ENCODE results near the gene RPL27.
"Not testable (repeated sequence)": the region's sequence is repeated elsewhere in the genome, so short reads cannot be mapped to it uniquely, and the experiment has no call there.

RPL27 gene

GRCh38 chr17:42989726-42990652 lies 8.2 kb upstream of the RPL27 start:
- no peak overlapping the region for H3K4me3 ChIP-seq
- no peaks in the 10 kb centered on the region for H3K9me3 ChIP-seq (ENCODE audit: low read depth, low read length)
- no peak for TF ChIP-seq POLR2AphosphoS5 (IDR thresholded peaks at IDR 0.05; ENCODE audit: borderline replicate concordance, low read depth, low read length)
- no peak for TF ChIP-seq EZH2 (IDR thresholded peaks at IDR 0.05)
- no peak for TF ChIP-seq FOXP2 (optimal IDR thresholded peaks at IDR 0.05; ENCODE audit: control extremely low read depth, extremely low read length, insufficient read depth)
- no peak overlapping the region for H3K9ac ChIP-seq (ENCODE audit: insufficient read length)
- DNase-seq (ENCODE audit: low read depth, low spot score): no peak
- H3K36me3 ChIP-seq (ENCODE audit: insufficient read depth, low read length): peaks cover 44% of the 10 kb centered on the region
- peak overlapping the region; percentile 77; the same call in 1 of the 2 replicates for H3K27ac ChIP-seq

- H3K36me3 ChIP-seq (ENCODE audit: insufficient read depth, low read length): peaks cover 44% of the 10 kb centered on the region
These were observed 6.7 kb upstream of the RPL27 start for GRCh38 chr17:42991471-42991870.

GRCh38 chr17:42992872-42993271 lies 5.3 kb upstream of the RPL27 start:
- Histone ChIP-seq H3K36me3 (ENCODE audit: insufficient read depth, low read length) (peaks cover 36% of the 10 kb centered on the region), H3K4me3 (no peak overlapping the region), H3K9ac (ENCODE audit: insufficient read length) (no peak overlapping the region), H3K9me3 (ENCODE audit: low read depth, low read length) (no peaks in the 10 kb centered on the region), H3K27ac (no peak overlapping the region)
- no peak for TF ChIP-seq POLR2AphosphoS5 (IDR thresholded peaks at IDR 0.05; ENCODE audit: borderline replicate concordance, low read depth, low read length)
- no peak for DNase-seq (ENCODE audit: low read depth, low spot score)

More at GRCh38 chr17:42991471-42991870, 6.7 kb upstream of the RPL27 start:
- Histone ChIP-seq H3K27ac (no peak overlapping the region), H3K9ac (ENCODE audit: insufficient read length) (no peak overlapping the region), H3K9me3 (ENCODE audit: low read depth, low read length) (no peaks in the 10 kb centered on the region), H3K4me3 (no peak overlapping the region)
- no peak for TF ChIP-seq EZH2 (IDR thresholded peaks at IDR 0.05)
- TF ChIP-seq POLR2AphosphoS5 (IDR thresholded peaks at IDR 0.05; ENCODE audit: borderline replicate concordance, low read depth, low read length): no peak
- TF ChIP-seq FOXP2 (optimal IDR thresholded peaks at IDR 0.05; ENCODE audit: control extremely low read depth, extremely low read length, insufficient read depth): no peak
- no peak for DNase-seq (ENCODE audit: low read depth, low spot score)

- H3K36me3 ChIP-seq (ENCODE audit: insufficient read depth, low read length): peaks cover 31% of the 10 kb centered on the region
- H3K9ac ChIP-seq (ENCODE audit: insufficient read length); H3K9me3 ChIP-seq (ENCODE audit: low read depth, low read length); DNase-seq (ENCODE audit: low read depth, low spot score); H3K4me3 ChIP-seq; H3K27ac ChIP-seq: not testable (repeated sequence)
These were observed 4.3 kb upstream of the RPL27 start for GRCh38 chr17:42993913-42994312.

- Histone ChIP-seq H3K27ac (peak overlapping the region; percentile 69), H3K36me3 (ENCODE audit: insufficient read depth, low read length) (peaks cover 40% of the 10 kb centered on the region), H3K9ac (ENCODE audit: insufficient read length) (peak overlapping the region; percentile 78), H3K4me3 (peak overlapping the region; percentile 79), H3K9me3 (ENCODE audit: low read depth, low read length) (no peaks in the 10 kb centered on the region)
- TF ChIP-seq POLR2AphosphoS5 (IDR thresholded peaks at IDR 0.05; ENCODE audit: borderline replicate concordance, low read depth, low read length): no peak
- TF ChIP-seq FOXP2 (optimal IDR thresholded peaks at IDR 0.05; ENCODE audit: control extremely low read depth, extremely low read length, insufficient read depth): no peak
- TF ChIP-seq EZH2 (IDR thresholded peaks at IDR 0.05): no peak
- no peak for DNase-seq (ENCODE audit: low read depth, low spot score)
These were observed 732 bp upstream of the RPL27 start for GRCh38 chr17:42997390-42997983.

- Histone ChIP-seq H3K27ac (peak overlapping the region; percentile 96), H3K9ac (ENCODE audit: insufficient read length) (peak overlapping the region; percentile 100), H3K9me3 (ENCODE audit: low read depth, low read length) (no peaks in the 10 kb centered on the region), H3K36me3 (ENCODE audit: insufficient read depth, low read length) (peaks cover 54% of the 10 kb centered on the region), H3K4me3 (peak overlapping the region; percentile 99)
- TF ChIP-seq POLR2AphosphoS5 (IDR thresholded peaks at IDR 0.05; ENCODE audit: borderline replicate concordance, low read depth, low read length) (no peak), FOXP2 (optimal IDR thresholded peaks at IDR 0.05; ENCODE audit: control extremely low read depth, extremely low read length, insufficient read depth) (no peak), EZH2 (IDR thresholded peaks at IDR 0.05) (no peak)
- no peak for DNase-seq (ENCODE audit: low read depth, low spot score)
These were observed 845 bp downstream of the RPL27 start for GRCh38 chr17:42999003-42999525.

- DNase-seq (ENCODE audit: low read depth, low spot score); H3K9me3 ChIP-seq (ENCODE audit: low read depth, low read length); H3K4me3 ChIP-seq: not testable (repeated sequence)
- Histone ChIP-seq H3K36me3 (ENCODE audit: insufficient read depth, low read length) (peaks cover 58% of the 10 kb centered on the region), H3K9ac (ENCODE audit: insufficient read length) (peak overlapping the region; percentile 26), H3K27ac (peak overlapping the region; percentile 67)
These were observed 2.7 kb downstream of the RPL27 start for GRCh38 chr17:43000894-43001293.

- TF ChIP-seq EZH2 (IDR thresholded peaks at IDR 0.05) (no peak), POLR2AphosphoS5 (IDR thresholded peaks at IDR 0.05; ENCODE audit: borderline replicate concordance, low read depth, low read length) (peak; percentile 40; the same call in 1 of the 2 replicates), FOXP2 (optimal IDR thresholded peaks at IDR 0.05; ENCODE audit: control extremely low read depth, extremely low read length, insufficient read depth) (no peak)
- no peak overlapping the region for H3K4me3 ChIP-seq
- H3K9me3 ChIP-seq (ENCODE audit: low read depth, low read length): no peaks in the 10 kb centered on the region
- DNase-seq (ENCODE audit: low read depth, low spot score): no peak
- no peak overlapping the region for H3K9ac ChIP-seq (ENCODE audit: insufficient read length)
- 0 out of 2 replicates have a peak overlapping the region, but pooled peaks have one; percentile 42 for H3K27ac ChIP-seq
- peaks cover 56% of the 10 kb centered on the region for H3K36me3 ChIP-seq (ENCODE audit: insufficient read depth, low read length)
These were observed 5.4 kb downstream of the RPL27 start for GRCh38 chr17:43003542-43004172.

Measured in SK-N-MC (cell line).